Rectal smooth muscle tissue (tissue), 1 donor: ENCODE results near the gene GAS7.

Source experiments
- H3K27ac ChIP-seq: one replicate; pipeline ENCODE4 v1.7.0; 2013; ENCODE audit warnings: low read depth, low read length, inconsistent platforms
- H3K27me3 ChIP-seq: one replicate; pipeline ENCODE4 v1.7.0; 2013; ENCODE audit warnings: low read length; ENCODE audit not compliant: control insufficient read depth, insufficient read depth
- H3K36me3 ChIP-seq: one replicate; pipeline ENCODE4 v1.7.0; 2013; ENCODE audit warnings: low read length; ENCODE audit not compliant: control insufficient read depth, insufficient read depth
- H3K4me1 ChIP-seq: one replicate; pipeline ENCODE4 v1.7.0; 2013; ENCODE audit warnings: low read length; ENCODE audit not compliant: control insufficient read depth, insufficient read depth
- H3K4me3 ChIP-seq: one replicate; pipeline ENCODE4 v1.7.0; 2013; ENCODE audit warnings: low read length
- H3K9ac ChIP-seq: one replicate; pipeline ENCODE4 v1.7.0; 2013; ENCODE audit warnings: low read length

The GAS7 gene

GRCh38 chr17:10120109-10120485, 78.3 kb downstream of the GAS7 start:
- no peak overlapping the region for H3K27ac ChIP-seq
- peaks cover 11% of the 10 kb centered on the region for H3K4me1 ChIP-seq
- no peaks in the 10 kb centered on the region for H3K36me3 ChIP-seq

GRCh38 chr17:10119203-10120108, 79.0 kb downstream of the GAS7 start:
- no peak overlapping the region for H3K27ac ChIP-seq
- peaks cover 17% of the 10 kb centered on the region for H3K4me1 ChIP-seq
- H3K4me3 ChIP-seq = no peak overlapping the region
- H3K27me3 ChIP-seq = no peaks in the 10 kb centered on the region
- H3K9ac ChIP-seq = no peak overlapping the region
- no peaks in the 10 kb centered on the region for H3K36me3 ChIP-seq

More at GRCh38 chr17:10120109-10120485, 78.3 kb downstream of the GAS7 start:
- no peak overlapping the region for H3K9ac ChIP-seq
- no peaks in the 10 kb centered on the region for H3K27me3 ChIP-seq
- no peak overlapping the region for H3K4me3 ChIP-seq

GRCh38 chr17:10118788-10119130, 79.6 kb downstream of the GAS7 start:
- no peak overlapping the region for H3K4me3 ChIP-seq
- H3K36me3 ChIP-seq = no peaks in the 10 kb centered on the region
- H3K27ac ChIP-seq = no peak overlapping the region
- H3K9ac ChIP-seq = no peak overlapping the region
- peaks cover 22% of the 10 kb centered on the region for H3K4me1 ChIP-seq
- H3K27me3 ChIP-seq = no peaks in the 10 kb centered on the region

GRCh38 chr17:10117581-10118001, 80.8 kb downstream of the GAS7 start:
- Histone ChIP-seq H3K9ac (no peak overlapping the region), H3K4me1 (peaks cover 22% of the 10 kb centered on the region), H3K27me3 (no peaks in the 10 kb centered on the region), H3K27ac (no peak overlapping the region), H3K4me3 (no peak overlapping the region), H3K36me3 (no peaks in the 10 kb centered on the region)

- Histone ChIP-seq H3K27me3 (no peaks in the 10 kb centered on the region), H3K27ac (no peak overlapping the region), H3K36me3 (no peaks in the 10 kb centered on the region), H3K4me1 (peaks cover 19% of the 10 kb centered on the region), H3K9ac (no peak overlapping the region), H3K4me3 (no peak overlapping the region)
Observed at GRCh38 chr17:10116753-10117420, 81.5 kb downstream of the GAS7 start.

GRCh38 chr17:10116267-10116666, 82.1 kb downstream of the GAS7 start:
- no peak overlapping the region for H3K9ac ChIP-seq
- no peak overlapping the region for H3K4me3 ChIP-seq
- no peaks in the 10 kb centered on the region for H3K36me3 ChIP-seq
- peaks cover 17% of the 10 kb centered on the region for H3K4me1 ChIP-seq
- no peaks in the 10 kb centered on the region for H3K27me3 ChIP-seq
- no peak overlapping the region for H3K27ac ChIP-seq

- Histone ChIP-seq H3K9ac (no peak overlapping the region), H3K27ac (peak overlapping the region; percentile 87), H3K4me1 (peaks cover 17% of the 10 kb centered on the region)
Observed at GRCh38 chr17:10115536-10115932, 82.9 kb downstream of the GAS7 start.

GRCh38 chr17:10114931-10115535, 83.4 kb downstream of the GAS7 start:
- H3K9ac ChIP-seq = no peak overlapping the region

More at GRCh38 chr17:10115536-10115932, 82.9 kb downstream of the GAS7 start:
- H3K4me3 ChIP-seq = peak overlapping the region; percentile 20
- no peaks in the 10 kb centered on the region for H3K27me3 ChIP-seq
- H3K36me3 ChIP-seq = no peaks in the 10 kb centered on the region

GRCh38 chr17:10112962-10113361, 85.4 kb downstream of the GAS7 start:
- Histone ChIP-seq H3K4me3 (no peak overlapping the region), H3K4me1 (peaks cover 17% of the 10 kb centered on the region), H3K27me3 (no peaks in the 10 kb centered on the region), H3K27ac (no peak overlapping the region), H3K36me3 (no peaks in the 10 kb centered on the region), H3K9ac (no peak overlapping the region)

More at GRCh38 chr17:10114931-10115535, 83.4 kb downstream of the GAS7 start:
- Histone ChIP-seq H3K27me3 (no peaks in the 10 kb centered on the region), H3K4me1 (peaks cover 17% of the 10 kb centered on the region), H3K4me3 (peak overlapping the region; percentile 43), H3K27ac (peak overlapping the region; percentile 87), H3K36me3 (no peaks in the 10 kb centered on the region)

GRCh38 chr17:10111907-10112452, 86.4 kb downstream of the GAS7 start:
- Histone ChIP-seq H3K27me3 (no peaks in the 10 kb centered on the region), H3K36me3 (no peaks in the 10 kb centered on the region), H3K4me3 (no peak overlapping the region), H3K4me1 (peaks cover 17% of the 10 kb centered on the region), H3K9ac (no peak overlapping the region), H3K27ac (no peak overlapping the region)

- Histone ChIP-seq H3K9ac (no peak overlapping the region), H3K27ac (no peak overlapping the region), H3K27me3 (no peaks in the 10 kb centered on the region), H3K4me3 (no peak overlapping the region), H3K4me1 (peaks cover 5% of the 10 kb centered on the region), H3K36me3 (no peaks in the 10 kb centered on the region)
Observed at GRCh38 chr17:10109146-10109545, 89.3 kb downstream of the GAS7 start.
